GM19395 (cell line): ENCODE results near the gene AKAP11.

ENCODE experiments used
- ATAC-seq: cut with Tn5 transposase; IDR thresholded peaks from one replicate; pipeline ENCODE4 v1.9.1; 2021; ENCODE audit warnings: mild to moderate bottlenecking, moderate library complexity; ENCODE audit not compliant: unreplicated experiment

The AKAP11 gene

GRCh38 chr13:42328672-42329071 lies 56.7 kb downstream of the AKAP11 start:
- no peak for ATAC-seq

DNA sequence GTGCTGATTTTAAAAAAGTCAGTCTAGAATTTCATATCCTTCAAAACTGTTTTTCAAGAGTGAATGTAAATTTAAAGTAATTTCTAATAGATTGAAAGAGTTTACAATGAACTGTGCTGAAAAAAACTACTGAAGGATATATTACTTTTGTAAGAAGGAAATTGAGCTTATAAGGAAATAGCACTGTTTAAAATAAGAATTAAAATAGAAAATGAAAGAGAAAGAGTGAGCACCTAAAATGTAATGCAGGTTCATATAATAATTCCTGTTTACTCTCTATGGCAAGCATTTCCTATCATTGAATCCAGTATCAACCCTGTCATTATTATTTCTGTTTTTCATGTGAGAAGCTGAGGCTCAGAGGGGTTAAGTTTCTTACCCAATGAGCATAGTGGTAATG lies 57.3 kb downstream of the AKAP11 start:
- no peak for ATAC-seq

DNA sequence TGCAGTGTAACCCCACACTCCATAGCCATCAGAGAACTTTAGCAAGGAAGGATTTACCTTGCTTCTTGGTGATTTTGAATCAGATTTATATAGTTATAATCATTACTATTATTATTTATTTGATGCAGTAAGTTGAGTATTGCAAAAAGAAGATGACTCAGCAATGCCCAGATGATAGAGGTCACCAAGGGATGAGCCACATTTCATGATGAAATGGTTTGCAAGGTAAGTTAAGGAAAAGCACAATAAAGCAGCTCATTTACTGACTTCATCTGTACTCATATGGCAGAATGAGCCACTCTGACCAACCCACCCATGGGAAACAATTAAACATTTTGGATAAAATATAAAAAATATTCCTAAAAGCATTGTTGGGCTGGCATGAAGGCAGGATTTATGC lies 59.1 kb downstream of the AKAP11 start:
- ATAC-seq, result no peak

- no peak for ATAC-seq
Measured at GRCh38 chr13:42333613-42334328, 61.8 kb downstream of the AKAP11 start.

- ATAC-seq, result no peak
Measured at GRCh38 chr13:42334329-42334706, 62.4 kb downstream of the AKAP11 start.

- no peak for ATAC-seq
Measured at GRCh38 chr13:42337808-42338600, 66.1 kb downstream of the AKAP11 start.

DNA sequence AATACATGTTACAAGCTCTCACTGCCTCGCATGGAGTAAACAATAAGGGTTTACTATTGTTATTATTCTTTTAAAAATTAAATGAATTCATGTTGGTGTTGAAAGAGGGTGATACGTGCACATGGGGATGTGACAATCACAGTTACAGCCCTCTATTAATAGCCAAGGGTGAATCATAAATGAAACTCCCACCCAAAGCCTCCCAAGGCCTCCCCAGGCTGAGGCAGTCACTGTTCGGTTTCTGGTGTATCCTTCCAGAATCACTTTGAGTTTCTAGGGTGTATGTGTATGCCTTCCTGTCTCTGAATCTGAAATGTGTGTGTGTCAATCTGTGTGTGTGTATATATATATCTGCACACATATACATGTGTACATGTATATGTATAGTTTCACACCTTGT lies 73.4 kb downstream of the AKAP11 start:
- ATAC-seq, result no peak

DNA sequence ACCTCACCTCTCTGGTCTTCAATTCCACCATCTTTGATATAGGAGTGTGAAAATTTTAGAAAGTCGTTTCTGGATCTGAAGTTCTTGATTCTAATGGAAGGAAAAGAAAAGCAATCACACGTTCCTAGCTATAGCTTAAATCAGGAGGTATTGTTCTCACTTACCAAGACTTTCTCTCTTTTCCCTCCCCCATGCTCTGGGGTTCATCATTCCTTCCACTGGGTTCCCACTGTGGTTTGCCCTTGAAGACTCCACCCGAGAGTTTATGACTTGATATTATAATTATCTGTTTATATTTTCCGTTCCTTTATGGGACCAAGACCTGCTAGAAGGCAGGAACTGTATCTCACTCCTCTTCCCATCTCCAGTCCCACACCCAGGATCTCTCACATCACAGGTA lies 76.6 kb downstream of the AKAP11 start:
- no peak for ATAC-seq

- ATAC-seq, result no peak
Measured at GRCh38 chr13:42350141-42350540, 78.2 kb downstream of the AKAP11 start.

GRCh38 chr13:42354241-42355091 lies 82.5 kb downstream of the AKAP11 start:
- ATAC-seq, result peak; percentile 90

GRCh38 chr13:42355092-42355485 lies 83.1 kb downstream of the AKAP11 start:
- ATAC-seq, result peak; percentile 34

- no peak for ATAC-seq
Measured at GRCh38 chr13:42355491-42356183, 83.7 kb downstream of the AKAP11 start.

- ATAC-seq, result no peak
Measured at GRCh38 chr13:42356184-42356575, 84.2 kb downstream of the AKAP11 start.

DNA sequence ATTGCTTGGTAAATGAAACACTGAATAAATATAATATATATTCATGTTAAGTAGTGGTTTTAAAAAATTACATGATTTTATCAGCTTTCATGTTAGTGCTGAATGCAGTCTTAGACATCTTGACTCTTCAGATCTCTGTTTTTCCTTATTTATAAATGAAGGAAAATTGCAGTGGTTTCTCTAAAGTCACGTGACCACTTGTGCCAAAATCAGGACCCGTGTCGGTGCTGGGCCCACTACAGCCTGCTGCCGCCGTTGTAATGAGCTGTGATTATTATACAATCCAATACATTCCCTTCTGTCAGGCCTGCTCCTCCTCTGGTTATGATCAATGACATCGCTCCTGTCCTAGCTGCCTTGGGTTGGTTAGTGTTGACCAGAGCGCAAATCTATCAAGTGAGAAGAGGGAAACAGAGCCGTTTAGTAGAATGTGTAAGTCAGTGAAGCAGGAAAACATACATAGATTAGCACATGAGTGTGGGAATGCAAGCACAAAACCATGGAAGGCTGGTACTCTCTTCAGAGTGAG lies 88.2 kb downstream of the AKAP11 start:
- ATAC-seq, result no peak

- ATAC-seq, result no peak
Measured at GRCh38 chr13:42361701-42362100, 89.7 kb downstream of the AKAP11 start.

DNA sequence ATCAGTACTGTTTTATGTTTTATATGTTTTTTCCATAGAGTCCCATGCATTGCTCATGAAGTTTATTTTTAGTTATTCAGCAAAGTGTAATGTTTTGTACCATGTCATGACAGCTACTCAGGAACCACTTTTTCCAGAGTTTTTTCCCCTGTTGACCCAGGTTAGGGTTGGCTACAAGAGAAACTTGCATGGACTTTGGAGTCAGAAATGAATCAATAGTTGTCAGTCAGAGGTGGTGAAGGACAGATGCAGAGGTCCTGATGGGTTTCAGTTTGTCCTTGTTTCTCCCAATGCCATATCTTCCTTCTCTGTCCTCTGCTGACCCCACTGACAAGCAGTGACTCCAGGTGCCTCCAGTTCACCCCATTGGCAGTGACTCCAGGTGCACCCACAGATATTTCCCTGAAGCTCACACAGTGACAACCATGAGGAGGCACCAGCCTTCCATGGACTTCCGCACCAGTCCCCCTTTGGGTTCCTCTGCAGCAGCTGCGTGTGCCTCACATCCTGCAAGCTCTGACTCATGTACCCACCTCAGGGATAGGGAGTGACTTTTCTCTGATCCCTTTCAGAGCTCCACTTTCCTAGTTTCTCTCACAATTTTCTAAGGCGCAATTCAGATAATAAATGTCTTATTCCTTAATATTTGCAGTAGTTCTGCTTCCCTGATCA lies 92.1 kb downstream of the AKAP11 start:
- no peak for ATAC-seq

DNA sequence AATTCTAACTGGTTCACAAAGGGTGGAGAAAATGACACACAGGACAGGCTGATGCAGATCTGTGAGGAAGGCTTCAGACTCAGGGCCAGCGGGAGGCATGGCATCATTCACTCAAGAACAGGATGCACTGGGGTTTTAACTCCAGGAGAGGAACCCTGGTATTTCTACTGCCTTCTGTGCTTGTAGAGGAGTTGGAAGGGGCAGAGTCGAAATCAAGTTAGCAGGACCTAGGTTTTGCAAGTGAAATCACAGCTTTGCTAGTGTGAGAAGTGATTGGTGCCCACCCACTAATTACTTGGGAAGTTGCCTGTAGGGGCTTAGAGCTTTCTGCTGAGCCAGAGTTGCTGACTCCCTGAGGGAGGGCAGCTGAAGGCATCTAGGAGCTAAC lies 92.7 kb downstream of the AKAP11 start:
- ATAC-seq, result no peak

DNA sequence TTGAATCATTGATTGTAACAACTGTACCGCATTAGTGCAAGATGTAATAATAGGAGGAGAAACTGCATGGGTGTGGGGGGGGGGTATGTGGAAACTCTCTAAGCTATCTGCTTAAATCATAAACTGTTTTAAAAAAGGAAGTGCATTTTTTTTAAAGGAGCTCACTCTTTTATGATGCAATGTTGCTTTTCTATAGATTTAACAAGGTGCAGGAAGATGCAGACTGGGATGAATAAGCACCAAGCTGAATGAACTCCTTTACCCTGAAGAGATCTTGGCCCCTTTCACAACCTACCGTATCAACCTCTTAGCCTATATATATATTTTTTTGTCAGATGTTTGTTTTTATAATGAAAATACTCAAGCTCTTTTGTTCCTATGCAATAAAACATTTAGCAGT lies 95.9 kb downstream of the AKAP11 start:
- no peak for ATAC-seq

GRCh38 chr13:42369071-42369797 lies 97.3 kb downstream of the AKAP11 start:
- ATAC-seq, result no peak

DNA sequence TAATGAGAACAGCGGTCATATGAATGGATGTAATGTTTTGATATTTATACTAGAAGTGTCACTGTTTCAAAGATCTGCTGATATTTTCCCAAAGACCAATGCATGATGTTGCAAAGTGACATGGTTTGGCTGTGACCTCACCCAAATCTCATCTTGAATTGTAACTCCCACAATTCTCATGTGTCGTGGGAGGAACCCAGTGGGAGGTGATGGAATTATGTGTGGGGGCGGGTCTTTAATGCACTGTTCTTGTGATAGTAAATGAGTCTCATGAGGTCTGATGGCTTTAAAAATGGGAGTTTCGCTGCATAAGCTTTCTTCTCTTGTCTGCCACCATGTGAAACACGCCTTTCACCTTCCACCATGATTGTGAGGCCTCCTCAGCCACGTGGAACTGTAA lies 98.3 kb downstream of the AKAP11 start:
- ATAC-seq, result no peak
